ENCODE results near the gene POPDC3.

DNA sequence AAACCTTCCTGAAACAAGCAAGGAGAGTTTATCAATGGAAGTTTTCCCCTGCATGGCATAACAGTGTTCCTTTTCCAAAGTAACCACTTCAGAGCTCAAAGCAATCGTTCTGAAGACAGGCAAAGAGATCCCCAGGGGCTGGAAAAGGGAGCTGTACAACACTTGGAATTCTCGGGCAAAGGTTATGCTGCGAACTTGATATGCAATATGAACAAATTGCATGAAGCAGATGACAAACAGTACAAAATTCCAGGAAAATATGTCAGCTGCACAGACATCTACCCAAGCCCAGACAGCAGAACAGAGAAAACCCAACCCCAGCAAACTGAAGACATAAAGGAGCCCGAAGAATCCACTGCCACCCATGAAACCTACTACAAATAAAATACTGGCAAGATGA lies 18.4 kb downstream of the POPDC3 start:
- TF ChIP-seq, protein P1, sequence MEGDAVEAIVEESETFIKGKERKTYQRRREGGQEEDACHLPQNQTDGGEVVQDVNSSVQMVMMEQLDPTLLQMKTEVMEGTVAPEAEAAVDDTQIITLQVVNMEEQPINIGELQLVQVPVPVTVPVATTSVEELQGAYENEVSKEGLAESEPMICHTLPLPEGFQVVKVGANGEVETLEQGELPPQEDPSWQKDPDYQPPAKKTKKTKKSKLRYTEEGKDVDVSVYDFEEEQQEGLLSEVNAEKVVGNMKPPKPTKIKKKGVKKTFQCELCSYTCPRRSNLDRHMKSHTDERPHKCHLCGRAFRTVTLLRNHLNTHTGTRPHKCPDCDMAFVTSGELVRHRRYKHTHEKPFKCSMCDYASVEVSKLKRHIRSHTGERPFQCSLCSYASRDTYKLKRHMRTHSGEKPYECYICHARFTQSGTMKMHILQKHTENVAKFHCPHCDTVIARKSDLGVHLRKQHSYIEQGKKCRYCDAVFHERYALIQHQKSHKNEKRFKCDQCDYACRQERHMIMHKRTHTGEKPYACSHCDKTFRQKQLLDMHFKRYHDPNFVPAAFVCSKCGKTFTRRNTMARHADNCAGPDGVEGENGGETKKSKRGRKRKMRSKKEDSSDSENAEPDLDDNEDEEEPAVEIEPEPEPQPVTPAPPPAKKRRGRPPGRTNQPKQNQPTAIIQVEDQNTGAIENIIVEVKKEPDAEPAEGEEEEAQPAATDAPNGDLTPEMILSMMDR (IDR thresholded peaks at IDR 0.05) = no peak
- no peak for TF ChIP-seq POLR2AphosphoS5 (IDR thresholded peaks at IDR 0.05)
- no peak for TF ChIP-seq EP300 (IDR thresholded peaks at IDR 0.05)
